A673 (cell line): Measurements from ENCODE around the gene IYD. TPM values are rescaled to one million over a fixed set of nuclear protein-coding genes. Genes with fewer than 3 reads are reported as not detected.
"Not testable (repeated sequence)": the region's sequence is repeated elsewhere in the genome, so short reads cannot be mapped to it uniquely, and the experiment has no call there.

ENCODE experiments used
- BruUV-seq: library from RNA; stranded (reverse); fragments of 400-500 nt; replicated peaks from 2 replicates; lab custom pipeline; 2021; lab: Mats Ljungman, UMichigan
- CTCF ChIA-PET: fragments of 300-600 bp; sonication (Branson Sonifier 250); formaldehyde crosslinking; loops from one replicate; lab custom pipeline; 2022; ENCODE audit warnings: antibody characterized with exemption; lab: Charles Lee
- POLR2A ChIA-PET: fragments of 300-600 bp; sonication (Branson Sonifier 250); formaldehyde crosslinking; loops from one replicate; lab custom pipeline; 2022; ENCODE audit warnings: antibody characterized with exemption; ENCODE audit not compliant: low non-redundant PET; lab: Charles Lee
- DNase-seq: peaks from one replicate; pipeline ENCODE4 v3.0.0-alpha.2; 2015; ENCODE audit warnings: low spot score
- H3K27ac ChIP-seq: fragments of 200-600 bp; sonication (generic); 2 replicates; pipeline ENCODE4 v1.5.1; 2016; ENCODE audit warnings: mixed run types, low read depth, mild to moderate bottlenecking, mixed read lengths, antibody characterized with exemption, low read length; ENCODE audit not compliant: poor library complexity, severe bottlenecking
- H3K27me3 ChIP-seq: fragments of 200-600 bp; sonication (generic); replicated peaks from 2 replicates; pipeline ENCODE4 v1.6.1; 2017; ENCODE audit warnings: mixed run types, low read depth, mild to moderate bottlenecking, mixed read lengths, antibody characterized with exemption, low read length; ENCODE audit not compliant: insufficient read depth, poor library complexity
- H3K36me3 ChIP-seq: fragments of 200-600 bp; sonication (generic); 2 replicates; pipeline ENCODE4 v1.6.1; 2016; ENCODE audit warnings: mixed run types, mild to moderate bottlenecking, mixed read lengths, antibody characterized with exemption, low read length; ENCODE audit not compliant: insufficient read depth, poor library complexity, severe bottlenecking
- H3K4me1 ChIP-seq: fragments of 200-600 bp; sonication (generic); 2 replicates; pipeline ENCODE4 v1.6.1; 2017; ENCODE audit warnings: mixed run types, mild to moderate bottlenecking, mixed read lengths, antibody characterized with exemption, low read length; ENCODE audit not compliant: insufficient read depth, poor library complexity, severe bottlenecking
- H3K4me3 ChIP-seq: fragments of 200-600 bp; sonication (generic); 2 replicates; pipeline ENCODE4 v1.5.1; 2016; ENCODE audit warnings: low read depth, mixed run types, mild to moderate bottlenecking, mixed read lengths, low read length; ENCODE audit not compliant: poor library complexity, severe bottlenecking
- H3K9me3 ChIP-seq: fragments of 200-600 bp; sonication (generic); 2 replicates; pipeline ENCODE4 v1.6.1; 2016; ENCODE audit warnings: mixed run types, low read depth, mild to moderate bottlenecking, mixed read lengths, antibody characterized with exemption, low read length; ENCODE audit not compliant: poor library complexity, severe bottlenecking
- EZH2 ChIP-seq: fragments of 200-600 bp; sonication (generic); IDR thresholded peaks from 2 replicates; pipeline ENCODE4 v1.6.1; 2017; ENCODE audit warnings: borderline replicate concordance, low read depth, mild to moderate bottlenecking, mixed read lengths, antibody characterized with exemption, low read length; ENCODE audit not compliant: poor library complexity, severe bottlenecking
- intact Hi-C: fragments of 100-400 bp; cut with micrococcal nuclease; formaldehyde crosslinking; loops from one replicate; pipeline ENCODE4 v1.10.0; 2022; ENCODE audit not compliant: unreplicated experiment
- total RNA-seq: library from RNA; stranded (reverse); gene quantifications from 2 replicates; pipeline ENCODE4 v1.2.3, GENCODE V29; 2021
- TF ChIP-seq, protein P1 (sequence below): fragments of 300-800, 200-600 bp; sonication (generic); conservative IDR thresholded peaks from 2 replicates; pipeline ENCODE4 v1.5.1; 2017; ENCODE audit warnings: low read depth, mild to moderate bottlenecking, antibody characterized with exemption, low read length, moderate library complexity, mixed read lengths

Gene IYD
- total RNA-seq, 1 experiment from 2014 or later = not detected

DNA sequence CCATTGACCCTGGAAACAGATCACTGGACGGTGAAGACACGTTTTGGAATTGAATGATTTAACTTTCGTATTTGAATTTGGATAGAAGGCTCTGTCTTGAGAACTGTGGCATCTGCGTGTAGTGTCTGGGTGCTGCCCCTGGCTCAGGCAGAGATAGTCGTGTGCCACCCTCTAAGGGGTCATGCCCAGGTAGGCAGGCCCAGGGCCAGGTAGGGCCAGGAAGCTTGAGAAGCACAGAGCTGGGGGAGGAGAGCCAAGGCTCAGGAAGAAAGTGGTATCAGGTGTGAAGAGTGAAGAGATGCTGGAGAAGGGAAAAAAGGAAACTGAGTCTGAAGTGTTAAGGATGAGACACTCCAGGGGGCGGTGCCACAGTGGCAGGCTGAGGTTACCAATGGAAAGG lies 75.5 kb downstream of the IYD start:
- H3K27ac ChIP-seq = no peak overlapping the region
- no peaks in the 10 kb centered on the region for H3K9me3 ChIP-seq
- H3K36me3 ChIP-seq = no peaks in the 10 kb centered on the region
- H3K4me1 ChIP-seq = no peaks in the 10 kb centered on the region
- H3K27me3 ChIP-seq = no peaks in the 10 kb centered on the region
- H3K4me3 ChIP-seq = no peak overlapping the region
- TF ChIP-seq, protein P1, sequence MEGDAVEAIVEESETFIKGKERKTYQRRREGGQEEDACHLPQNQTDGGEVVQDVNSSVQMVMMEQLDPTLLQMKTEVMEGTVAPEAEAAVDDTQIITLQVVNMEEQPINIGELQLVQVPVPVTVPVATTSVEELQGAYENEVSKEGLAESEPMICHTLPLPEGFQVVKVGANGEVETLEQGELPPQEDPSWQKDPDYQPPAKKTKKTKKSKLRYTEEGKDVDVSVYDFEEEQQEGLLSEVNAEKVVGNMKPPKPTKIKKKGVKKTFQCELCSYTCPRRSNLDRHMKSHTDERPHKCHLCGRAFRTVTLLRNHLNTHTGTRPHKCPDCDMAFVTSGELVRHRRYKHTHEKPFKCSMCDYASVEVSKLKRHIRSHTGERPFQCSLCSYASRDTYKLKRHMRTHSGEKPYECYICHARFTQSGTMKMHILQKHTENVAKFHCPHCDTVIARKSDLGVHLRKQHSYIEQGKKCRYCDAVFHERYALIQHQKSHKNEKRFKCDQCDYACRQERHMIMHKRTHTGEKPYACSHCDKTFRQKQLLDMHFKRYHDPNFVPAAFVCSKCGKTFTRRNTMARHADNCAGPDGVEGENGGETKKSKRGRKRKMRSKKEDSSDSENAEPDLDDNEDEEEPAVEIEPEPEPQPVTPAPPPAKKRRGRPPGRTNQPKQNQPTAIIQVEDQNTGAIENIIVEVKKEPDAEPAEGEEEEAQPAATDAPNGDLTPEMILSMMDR = no peak
- ChIA-PET POLR2A (interaction anchor here (0.9 kb wide), 1 partner anchor 422 kb away, joined by 3 read pairs; no protein-coding TSS in a partner anchor), CTCF (no interaction called here)
- no peak for DNase-seq
- intact Hi-C loops = no loop called here
- no TSS peak for BruUV-seq

DNA sequence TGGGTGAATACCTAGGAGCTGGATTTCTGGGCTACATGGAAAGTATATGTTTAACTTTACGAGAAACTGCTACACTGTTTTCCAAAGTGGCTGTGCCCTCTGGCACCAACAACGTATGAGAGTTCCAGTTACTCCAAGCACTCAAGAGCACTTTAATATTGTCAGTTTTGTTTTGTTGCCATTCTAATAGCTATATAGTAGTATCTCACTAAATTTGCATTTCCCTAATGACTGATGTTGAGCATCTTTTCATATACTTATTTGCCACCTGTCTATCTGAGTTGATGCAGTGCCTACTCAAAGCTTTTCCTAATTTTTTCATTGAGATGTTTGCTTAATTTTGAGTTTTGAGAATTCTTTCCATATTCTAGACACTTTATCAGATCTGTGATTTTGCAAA lies 76.7 kb downstream of the IYD start:
- H3K9me3 ChIP-seq = no peaks in the 10 kb centered on the region
- H3K27ac ChIP-seq = no peak overlapping the region
- no peak for DNase-seq
- TF ChIP-seq EZH2 = no peak
- TF ChIP-seq, protein P1 = no peak
- POLR2A ChIA-PET = interaction anchor here (0.6 kb wide), 1 partner anchor 13 kb away, joined by 3 read pairs; no protein-coding TSS in a partner anchor
- H3K4me3 ChIP-seq = no peak overlapping the region
- no peaks in the 10 kb centered on the region for H3K36me3 ChIP-seq
- intact Hi-C loops = no loop called here
- BruUV-seq = no TSS peak
- no peaks in the 10 kb centered on the region for H3K27me3 ChIP-seq
- no peaks in the 10 kb centered on the region for H3K4me1 ChIP-seq
- CTCF ChIA-PET = no interaction called here

DNA sequence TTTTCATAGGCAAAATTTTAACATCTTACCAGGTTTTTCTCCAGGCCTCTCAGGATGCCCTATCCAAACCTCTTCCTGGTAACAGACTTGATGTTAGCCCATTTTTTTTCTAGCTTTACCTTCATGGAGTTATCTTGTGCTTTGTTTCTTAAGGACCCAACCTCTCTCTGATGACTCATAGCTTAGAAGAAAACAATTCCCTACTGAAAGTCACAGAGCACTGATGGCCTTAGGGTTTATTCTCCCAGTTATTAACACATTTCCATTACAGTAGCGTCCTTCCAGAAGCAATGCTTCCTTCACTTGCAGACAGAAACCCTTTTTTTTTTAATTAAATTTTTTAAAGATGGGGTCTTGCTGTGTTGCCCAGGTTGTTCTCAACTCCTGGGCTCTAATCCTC lies 79.4 kb downstream of the IYD start:
- Histone ChIP-seq H3K27me3 (no peaks in the 10 kb centered on the region), H3K4me1 (no peaks in the 10 kb centered on the region), H3K4me3 (no peak overlapping the region), H3K9me3 (no peaks in the 10 kb centered on the region), H3K27ac (no peak overlapping the region), H3K36me3 (no peaks in the 10 kb centered on the region)
- DNase-seq = no peak
- TF ChIP-seq, protein P1 = no peak
- no peak for TF ChIP-seq EZH2
- no TSS peak for BruUV-seq
- intact Hi-C loops = no loop called here
- ChIA-PET CTCF (no interaction called here), POLR2A (no interaction called here)

DNA sequence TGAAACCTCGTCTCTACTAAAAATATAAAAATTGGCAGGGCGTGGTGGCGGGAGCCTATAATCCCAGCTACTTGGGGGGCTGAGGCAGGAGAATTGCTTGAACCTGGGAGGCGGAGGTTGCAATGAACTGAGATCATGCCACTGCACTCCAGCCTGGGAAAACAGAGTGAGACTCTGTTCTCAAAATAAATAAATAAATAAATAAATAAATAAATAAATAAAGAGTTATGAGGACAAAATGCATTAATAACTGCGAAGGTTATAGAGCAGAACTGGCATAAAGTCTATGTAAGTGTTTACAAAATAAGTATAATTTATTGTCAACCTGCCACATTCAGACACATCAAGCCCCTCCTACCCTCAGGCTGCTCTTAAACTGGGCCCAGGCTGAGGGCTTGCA lies 80.2 kb downstream of the IYD start:
- CTCF ChIA-PET, H3K4me1 ChIP-seq, H3K36me3 ChIP-seq, H3K27me3 ChIP-seq, H3K27ac ChIP-seq, H3K9me3 ChIP-seq, DNase-seq, intact Hi-C loops, H3K4me3 ChIP-seq, BruUV-seq: not testable (repeated sequence)
- POLR2A ChIA-PET = interaction anchor here (0.7 kb wide), 1 partner anchor 229 kb away, joined by 3 read pairs; no protein-coding TSS in a partner anchor
